SK-N-SH treated with all-trans-retinoic acid at 6 μM for 48 hours (cell line): ENCODE measurements around the gene FES.
"Not testable (repeated sequence)": the region's sequence is repeated elsewhere in the genome, so short reads cannot be mapped to it uniquely, and the experiment has no call there.

Experiments
- ARNTL ChIP-seq: fragments of 450-650 bp; formaldehyde crosslinking; IDR thresholded peaks from 2 replicates; pipeline ENCODE4 v1.5.0; 2020; ENCODE audit warnings: low read depth, mild to moderate bottlenecking, moderate library complexity, borderline replicate concordance
- CSDC2 ChIP-seq: fragments of 250-450 bp; sonication (Bioruptor Pico); IDR thresholded peaks from 2 replicates; pipeline ENCODE4 v1.5.0; 2020; ENCODE audit warnings: mild to moderate bottlenecking, moderate library complexity
- ESRRG ChIP-seq: fragments of 250-450 bp; sonication (Bioruptor Pico); IDR thresholded peaks from 2 replicates; pipeline ENCODE4 v1.6.1; 2021; ENCODE audit warnings: mild to moderate bottlenecking
- ISL1 ChIP-seq: fragments of 250-450 bp; sonication (Bioruptor Pico); IDR thresholded peaks from 2 replicates; pipeline ENCODE4 v2.1.2; 2022; ENCODE audit warnings: mild to moderate bottlenecking, moderate library complexity
- OSR1 ChIP-seq: fragments of 250-450 bp; sonication (Bioruptor Pico); IDR thresholded peaks from 2 replicates; pipeline ENCODE4 v1.8.0; 2022; ENCODE audit warnings: moderate library complexity, mild to moderate bottlenecking, inconsistent platforms
- PPARA ChIP-seq: fragments of 250-450 bp; sonication (Bioruptor Pico); IDR thresholded peaks from 2 replicates; pipeline ENCODE4 v1.5.0; 2020; ENCODE audit warnings: mild to moderate bottlenecking, borderline replicate concordance
- RARB ChIP-seq: fragments of 250-450 bp; sonication (Bioruptor Pico); IDR thresholded peaks from 2 replicates; pipeline ENCODE4 v1.8.0; 2021; ENCODE audit warnings: mild to moderate bottlenecking, moderate library complexity
- ZFP3 ChIP-seq: fragments of 250-450 bp; sonication (Bioruptor Pico); IDR thresholded peaks from 2 replicates; pipeline ENCODE4 v1.5.0; 2020; ENCODE audit warnings: mild to moderate bottlenecking, moderate library complexity
- ZFP30 ChIP-seq: fragments of 450-650 bp; formaldehyde crosslinking; IDR thresholded peaks from 2 replicates; pipeline ENCODE4 v1.5.0; 2022; ENCODE audit warnings: mild to moderate bottlenecking, moderate library complexity
- ZNF70 ChIP-seq: fragments of 450-650 bp; formaldehyde crosslinking; IDR thresholded peaks from 2 replicates; pipeline ENCODE4 v1.5.0; 2020; ENCODE audit warnings: mild to moderate bottlenecking, moderate library complexity
- ZNF8 ChIP-seq: fragments of 450-650 bp; formaldehyde crosslinking; IDR thresholded peaks from 2 replicates; pipeline ENCODE4 v1.5.0; 2020; ENCODE audit warnings: mild to moderate bottlenecking, moderate library complexity
- TF ChIP-seq, protein P1 (sequence below): fragments of 250-450 bp; sonication (Bioruptor Pico); IDR thresholded peaks from 2 replicates; pipeline ENCODE4 v1.8.0; 2020; ENCODE audit warnings: mild to moderate bottlenecking, moderate library complexity, borderline replicate concordance
- TF ChIP-seq, protein P2 (sequence below): fragments of 250-450 bp; sonication (Bioruptor Pico); IDR thresholded peaks from 2 replicates; pipeline ENCODE4 v1.5.1; 2020; ENCODE audit warnings: low read depth, mild to moderate bottlenecking, moderate library complexity

DNA sequence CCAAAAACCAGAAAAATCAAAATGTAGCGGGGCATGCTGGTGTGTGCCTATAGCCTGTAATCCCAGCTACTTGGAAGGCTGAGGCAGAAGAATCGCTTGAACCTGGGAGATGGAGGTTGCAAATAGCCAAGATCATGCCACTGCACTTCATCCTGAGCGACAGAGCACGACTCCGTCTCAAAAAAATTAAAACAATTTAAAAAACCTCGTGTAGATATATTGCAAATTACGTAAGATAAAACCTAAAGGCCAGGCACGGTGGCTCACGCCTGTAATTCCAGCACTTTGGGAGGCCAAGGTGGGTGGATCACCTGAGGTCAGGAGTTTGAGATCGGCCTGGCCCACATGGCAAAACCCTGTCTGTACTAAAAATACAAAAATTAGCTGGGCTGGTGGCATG is 42.5 kb downstream of the FES start:
- TF ChIP-seq ESRRG (CRISPR knock-in tag); OSR1 (CRISPR knock-in tag); RARB (CRISPR knock-in tag); ARNTL; CSDC2 (CRISPR knock-in tag); ISL1 (CRISPR knock-in tag); ZNF70 (CRISPR knock-in tag); ZNF8 (CRISPR knock-in tag); ZFP3 (CRISPR knock-in tag); ZFP30 (CRISPR knock-in tag); PPARA (CRISPR knock-in tag): not testable (repeated sequence)
- TF ChIP-seq, protein P1, sequence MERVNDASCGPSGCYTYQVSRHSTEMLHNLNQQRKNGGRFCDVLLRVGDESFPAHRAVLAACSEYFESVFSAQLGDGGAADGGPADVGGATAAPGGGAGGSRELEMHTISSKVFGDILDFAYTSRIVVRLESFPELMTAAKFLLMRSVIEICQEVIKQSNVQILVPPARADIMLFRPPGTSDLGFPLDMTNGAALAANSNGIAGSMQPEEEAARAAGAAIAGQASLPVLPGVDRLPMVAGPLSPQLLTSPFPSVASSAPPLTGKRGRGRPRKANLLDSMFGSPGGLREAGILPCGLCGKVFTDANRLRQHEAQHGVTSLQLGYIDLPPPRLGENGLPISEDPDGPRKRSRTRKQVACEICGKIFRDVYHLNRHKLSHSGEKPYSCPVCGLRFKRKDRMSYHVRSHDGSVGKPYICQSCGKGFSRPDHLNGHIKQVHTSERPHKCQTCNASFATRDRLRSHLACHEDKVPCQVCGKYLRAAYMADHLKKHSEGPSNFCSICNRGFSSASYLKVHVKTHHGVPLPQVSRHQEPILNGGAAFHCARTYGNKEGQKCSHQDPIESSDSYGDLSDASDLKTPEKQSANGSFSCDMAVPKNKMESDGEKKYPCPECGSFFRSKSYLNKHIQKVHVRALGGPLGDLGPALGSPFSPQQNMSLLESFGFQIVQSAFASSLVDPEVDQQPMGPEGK (CRISPR knock-in tag) = not testable (repeated sequence)
- TF ChIP-seq, protein P2, sequence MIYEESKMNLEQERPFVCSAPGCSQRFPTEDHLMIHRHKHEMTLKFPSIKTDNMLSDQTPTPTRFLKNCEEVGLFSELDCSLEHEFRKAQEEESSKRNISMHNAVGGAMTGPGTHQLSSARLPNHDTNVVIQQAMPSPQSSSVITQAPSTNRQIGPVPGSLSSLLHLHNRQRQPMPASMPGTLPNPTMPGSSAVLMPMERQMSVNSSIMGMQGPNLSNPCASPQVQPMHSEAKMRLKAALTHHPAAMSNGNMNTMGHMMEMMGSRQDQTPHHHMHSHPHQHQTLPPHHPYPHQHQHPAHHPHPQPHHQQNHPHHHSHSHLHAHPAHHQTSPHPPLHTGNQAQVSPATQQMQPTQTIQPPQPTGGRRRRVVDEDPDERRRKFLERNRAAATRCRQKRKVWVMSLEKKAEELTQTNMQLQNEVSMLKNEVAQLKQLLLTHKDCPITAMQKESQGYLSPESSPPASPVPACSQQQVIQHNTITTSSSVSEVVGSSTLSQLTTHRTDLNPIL (CRISPR knock-in tag) = not testable (repeated sequence)
